ENCODE data around the gene CA9. TPM values are rescaled to one million over a fixed set of nuclear protein-coding genes. Genes with fewer than 3 reads are reported as not detected.

CA9 gene
- total and polyA plus RNA-seq, 2 donors (not counting 3 experiments of a cell fraction or from before 2014, with no cell fraction given): 0.18 TPM; not detected in 1

DNA sequence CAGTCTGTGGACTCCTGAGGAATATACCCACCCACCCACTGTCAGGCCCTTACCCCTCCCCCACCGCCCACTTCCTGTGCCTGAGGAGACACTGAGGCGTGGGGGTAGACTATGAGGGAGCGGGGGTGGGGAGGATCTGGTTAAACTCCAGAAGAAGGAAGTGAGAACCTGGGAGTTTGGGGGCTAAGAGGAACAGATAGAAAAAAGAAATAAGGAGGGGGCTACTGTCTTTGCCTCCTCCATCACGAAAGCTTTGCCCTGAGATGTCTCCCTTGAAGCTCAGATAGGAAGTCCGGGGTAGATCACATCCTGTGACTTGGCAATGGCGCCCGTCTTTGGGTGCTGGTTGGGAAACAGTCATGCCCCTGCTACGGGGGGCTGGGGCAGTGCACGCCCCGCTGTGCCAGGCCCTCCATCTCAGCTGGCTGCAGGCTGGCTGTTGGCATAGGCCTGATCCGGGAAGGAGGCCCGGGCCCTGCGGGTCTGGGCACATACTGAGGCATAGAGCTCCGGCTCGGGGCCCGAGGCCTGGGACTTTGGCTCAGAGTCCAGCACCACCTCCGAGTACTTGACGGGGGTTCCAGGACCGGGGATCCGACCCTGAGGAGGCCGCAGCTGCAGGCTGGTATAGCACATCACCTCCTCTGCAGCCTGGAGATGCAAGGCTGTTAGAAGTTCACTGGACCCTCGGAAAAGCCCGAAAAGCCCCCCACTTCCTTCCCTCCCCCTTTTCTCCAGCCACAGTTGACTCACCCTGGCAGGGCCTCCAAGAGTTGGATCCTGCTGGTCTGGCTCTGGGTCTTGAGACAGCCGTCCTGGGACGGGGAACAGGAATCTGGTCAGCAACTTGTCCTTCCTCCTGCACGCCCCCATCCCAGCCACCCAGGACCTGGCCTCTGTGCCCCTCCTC is 24.0 kb upstream of the CA9 start:
- DNase-seq (ENCODE audit: low read depth, low spot score): no peak
- no peak for FAIRE-seq
- no peaks in the 10 kb centered on the region for H4K20me1 ChIP-seq (replicated peaks; ENCODE audit: control insufficient read depth, extremely low read depth, insufficient read depth, low read length)
- intact Hi-C loops (cut with micrococcal nuclease): loop anchor here (5.0 kb wide), 2 partner anchors 167 to 233 kb away; no protein-coding TSS in a partner anchor
- H2AFZ ChIP-seq (ENCODE audit: low read depth, low read length): no peak overlapping the region
- H3K4me3 ChIP-seq (replicated peaks in 1 of 3; ENCODE audit: insufficient read depth in 1 of 3, low read depth in 1 of 3, low read length in 3 of 3): no peak overlapping the region
- H3K27ac ChIP-seq (ENCODE audit: insufficient read depth, low read depth, low read length): no peak overlapping the region
- BruUV-seq (replicated peaks): no TSS peak
- peaks cover 6% of the 10 kb centered on the region for H3K4me1 ChIP-seq (ENCODE audit: control insufficient read depth, extremely low read depth, insufficient read depth, low read length)
- H3K9me3 ChIP-seq (replicated peaks; ENCODE audit: control insufficient read depth, insufficient read depth, low read length): no peaks in the 10 kb centered on the region
- TF ChIP-seq GATA2 (IDR thresholded peaks at IDR 0.05; ENCODE audit: insufficient read depth, insufficient read length, low read depth, low read length): no peak
- no peak for TF ChIP-seq FOS (IDR thresholded peaks at IDR 0.05; ENCODE audit: borderline replicate concordance, insufficient read depth, low read length)
- no peak for TF ChIP-seq MYC (IDR thresholded peaks at IDR 0.05; ENCODE audit: low read depth, low read length)
- no peak for TF ChIP-seq EZH2 (IDR thresholded peaks at IDR 0.05; ENCODE audit: borderline replicate concordance, low read depth, low read length, severe bottlenecking)
- no peak for TF ChIP-seq POLR2A (IDR thresholded peaks at IDR 0.05; ENCODE audit: low read depth, low read length)
- no peak for TF ChIP-seq JUN (IDR thresholded peaks at IDR 0.05; ENCODE audit: borderline replicate concordance, insufficient read depth, insufficient read length, low read depth)
- TF ChIP-seq, protein P1, sequence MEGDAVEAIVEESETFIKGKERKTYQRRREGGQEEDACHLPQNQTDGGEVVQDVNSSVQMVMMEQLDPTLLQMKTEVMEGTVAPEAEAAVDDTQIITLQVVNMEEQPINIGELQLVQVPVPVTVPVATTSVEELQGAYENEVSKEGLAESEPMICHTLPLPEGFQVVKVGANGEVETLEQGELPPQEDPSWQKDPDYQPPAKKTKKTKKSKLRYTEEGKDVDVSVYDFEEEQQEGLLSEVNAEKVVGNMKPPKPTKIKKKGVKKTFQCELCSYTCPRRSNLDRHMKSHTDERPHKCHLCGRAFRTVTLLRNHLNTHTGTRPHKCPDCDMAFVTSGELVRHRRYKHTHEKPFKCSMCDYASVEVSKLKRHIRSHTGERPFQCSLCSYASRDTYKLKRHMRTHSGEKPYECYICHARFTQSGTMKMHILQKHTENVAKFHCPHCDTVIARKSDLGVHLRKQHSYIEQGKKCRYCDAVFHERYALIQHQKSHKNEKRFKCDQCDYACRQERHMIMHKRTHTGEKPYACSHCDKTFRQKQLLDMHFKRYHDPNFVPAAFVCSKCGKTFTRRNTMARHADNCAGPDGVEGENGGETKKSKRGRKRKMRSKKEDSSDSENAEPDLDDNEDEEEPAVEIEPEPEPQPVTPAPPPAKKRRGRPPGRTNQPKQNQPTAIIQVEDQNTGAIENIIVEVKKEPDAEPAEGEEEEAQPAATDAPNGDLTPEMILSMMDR (IDR thresholded peaks at IDR 0.05; ENCODE audit: extremely low read depth in 1 of 2, insufficient read depth in 1 of 2, low read depth in 1 of 2, low read length in 2 of 2): no peak
- TF ChIP-seq, protein P2, sequence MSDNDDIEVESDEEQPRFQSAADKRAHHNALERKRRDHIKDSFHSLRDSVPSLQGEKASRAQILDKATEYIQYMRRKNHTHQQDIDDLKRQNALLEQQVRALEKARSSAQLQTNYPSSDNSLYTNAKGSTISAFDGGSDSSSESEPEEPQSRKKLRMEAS (IDR thresholded peaks at IDR 0.05; ENCODE audit: insufficient read depth, insufficient read length): no peak
- no peak for TF ChIP-seq POLR2AphosphoS5 (IDR thresholded peaks at IDR 0.05; ENCODE audit: insufficient read depth, low read depth, low read length)
- H3K79me2 ChIP-seq (ENCODE audit: control insufficient read depth, insufficient read depth, low read length): no peaks in the 10 kb centered on the region
- no peaks in the 10 kb centered on the region for H3K36me3 ChIP-seq (ENCODE audit: control insufficient read depth in 2 of 2, extremely low read depth in 1 of 2, insufficient read depth in 2 of 2, low read length in 2 of 2)
- POLR2A ChIA-PET: no interaction called here
- no peaks in the 10 kb centered on the region for H3K9me1 ChIP-seq (replicated peaks; ENCODE audit: control insufficient read depth, extremely low read depth, insufficient read depth, low read length)
- peaks cover 0 to 2% of the 10 kb centered on the region in 2 experiments for H3K27me3 ChIP-seq (ENCODE audit: control insufficient read depth in 2 of 2, insufficient read depth in 2 of 2, low read length in 2 of 2)
- H3K4me2 ChIP-seq (ENCODE audit: insufficient read depth, low read length): no peak overlapping the region
- CTCF ChIA-PET: interaction anchor here (1.1 to 2.5 kb wide), 6 partner anchors 8 to 78 kb away, joined by 3 to 14 read pairs (median 5); partner anchors contain the start of genes CCDC107 and RMRP
- H3K9ac ChIP-seq (replicated peaks; ENCODE audit: extremely low read depth, insufficient read depth, low read length): no peak overlapping the region
- dilution Hi-C loops (cut with MboI; ENCODE audit: extremely low pct_ligation_motif_present, low sequenced_read_pairs): no loop called here
